HepG2 (cell line): ENCODE data around the gene SWSAP1. TPM values are rescaled to one million over a fixed set of nuclear protein-coding genes. Genes with fewer than 3 reads are reported as not detected.
A peak's percentile ranks its signal among the peaks of the same experiment; 100 is the strongest.

Source experiments
- AKNA ChIP-seq: sonication (generic); formaldehyde crosslinking; IDR thresholded peaks from 2 replicates; pipeline ENCODE4 v1.4.0; 2020; ENCODE audit warnings: missing genetic modification reagents, borderline replicate concordance
- FOXA1 ChIP-seq, 2 experiments: fragments of 450-650 bp in 1 of 2; sonication (generic) in 1 of 2; formaldehyde crosslinking in 1 of 2; IDR thresholded peaks; 2 replicates each; pipeline versions ENCODE4 v1.4.0 to v1.6.1; 2016 to 2020; ENCODE audit warnings: missing genetic modification reagents in 1 of 2
- JUND ChIP-seq: sonication (generic); formaldehyde crosslinking; IDR thresholded peaks from 2 replicates; pipeline ENCODE4 v1.8.0; 2022; ENCODE audit warnings: mild to moderate bottlenecking, missing genetic modification reagents
- KAT7 ChIP-seq: IDR thresholded peaks from 2 replicates; pipeline ENCODE4 v1.6.1; 2018; ENCODE audit warnings: borderline replicate concordance, missing compliant biosample characterization
- KLF11 ChIP-seq: IDR thresholded peaks from 2 replicates; pipeline ENCODE4 v1.6.1; 2016; ENCODE audit warnings: missing compliant biosample characterization
- NCOA1 ChIP-seq: sonication (generic); formaldehyde crosslinking; IDR thresholded peaks from 2 replicates; pipeline ENCODE4 v1.9.0; 2021; ENCODE audit warnings: missing genetic modification reagents
- NCOR1 ChIP-seq: fragments of 200-600 bp; sonication (generic); IDR thresholded peaks from 2 replicates; pipeline ENCODE4 v1.7.0; 2017; ENCODE audit warnings: antibody characterized with exemption, low read length, borderline replicate concordance
- ZEB1 ChIP-seq: IDR thresholded peaks from 2 replicates; pipeline ENCODE4 v1.6.1; 2012; ENCODE audit warnings: mild to moderate bottlenecking, low read depth, inconsistent platforms; ENCODE audit not compliant: insufficient replicate concordance
- ZNF225 ChIP-seq: sonication (generic); formaldehyde crosslinking; IDR thresholded peaks from 2 replicates; pipeline ENCODE4 v1.4.0; 2020; ENCODE audit warnings: mild to moderate bottlenecking, missing genetic modification reagents
- ZNF280B ChIP-seq: sonication (generic); formaldehyde crosslinking; IDR thresholded peaks from 2 replicates; pipeline ENCODE4 v1.5.0; 2020; ENCODE audit warnings: missing genetic modification reagents, mild to moderate bottlenecking, borderline replicate concordance
- ZNF460 ChIP-seq: sonication (generic); formaldehyde crosslinking; IDR thresholded peaks from 2 replicates; pipeline ENCODE4 v1.5.1; 2020; ENCODE audit warnings: missing genetic modification reagents, mild to moderate bottlenecking, borderline replicate concordance
- ZNF468 ChIP-seq: sonication (generic); formaldehyde crosslinking; IDR thresholded peaks from 2 replicates; pipeline ENCODE4 v1.8.0; 2022; ENCODE audit warnings: mild to moderate bottlenecking, moderate library complexity, missing genetic modification reagents
- ZNF75D ChIP-seq: sonication (generic); formaldehyde crosslinking; IDR thresholded peaks from 2 replicates; pipeline ENCODE4 v1.8.1; 2023; ENCODE audit warnings: missing genetic modification reagents, mild to moderate bottlenecking, borderline replicate concordance
- polyA plus RNA-seq, 8 experiments: library from polyadenylated mRNA; depleted of rRNA in 3 of 8; stranded (reverse) in 7 of 8; unstranded in 1 of 8; fragments of >200 nt; fragmentation: Illumina TruSeq in 4 of 8; extraction: Trizol in 4 of 8; gene quantifications; 2 replicates each; pipeline versions ENCODE4 v1.2.1 to v1.2.3, GENCODE V29; 2011 to 2016; ENCODE audit warnings: low read depth in 4 of 8, missing spikeins in 1 of 8, mixed read lengths in 1 of 8; ENCODE audit not compliant: insufficient read depth in 1 of 8
- total RNA-seq, 5 experiments: library from RNA; depleted of rRNA; stranded (reverse); fragments of >200 nt; fragmentation: Illumina TruSeq; extraction: Trizol; gene quantifications; 2 replicates each; pipeline ENCODE4 v1.2.3, GENCODE V29; 2016; ENCODE audit warnings: low read depth in 1 of 5
- TF ChIP-seq, protein P1 (sequence below): sonication (generic); formaldehyde crosslinking; IDR thresholded peaks from 2 replicates; pipeline ENCODE4 v1.4.0; 2020; ENCODE audit warnings: missing genetic modification reagents, low read depth, mild to moderate bottlenecking, borderline replicate concordance
- TF ChIP-seq, protein P2 (sequence below): sonication (generic); formaldehyde crosslinking; IDR thresholded peaks from 2 replicates; pipeline ENCODE4 v1.9.0; 2021; ENCODE audit warnings: missing genetic modification reagents, borderline replicate concordance
- TF ChIP-seq, protein P3 (sequence below): IDR thresholded peaks from 2 replicates; pipeline ENCODE4 v1.6.1; 2016; ENCODE audit warnings: low read depth, control low read depth

The SWSAP1 gene
- total and polyA plus RNA-seq, 2 of the 13 experiments (the other 11 are each of a cell fraction or from before 2014, with no cell fraction given) = 2.7 to 3.3 TPM

- TF ChIP-seq, protein P1, sequence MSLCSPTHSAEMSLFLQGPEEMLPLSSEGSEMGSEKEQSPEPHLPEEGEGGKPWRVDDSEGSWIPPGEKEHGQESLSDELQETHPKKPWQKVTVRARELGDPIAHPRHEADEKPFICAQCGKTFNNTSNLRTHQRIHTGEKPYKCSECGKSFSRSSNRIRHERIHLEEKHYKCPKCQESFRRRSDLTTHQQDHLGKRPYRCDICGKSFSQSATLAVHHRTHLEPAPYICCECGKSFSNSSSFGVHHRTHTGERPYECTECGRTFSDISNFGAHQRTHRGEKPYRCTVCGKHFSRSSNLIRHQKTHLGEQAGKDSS = peak; percentile 48; the same call in 1 of the 2 replicates
- no peak for TF ChIP-seq NCOA1 (CRISPR knock-in tag)
- TF ChIP-seq ZNF280B = no peak
- TF ChIP-seq ZNF468 (CRISPR knock-in tag) = no peak
- no peak for TF ChIP-seq ZNF460 (CRISPR knock-in tag)
- TF ChIP-seq, protein P2, sequence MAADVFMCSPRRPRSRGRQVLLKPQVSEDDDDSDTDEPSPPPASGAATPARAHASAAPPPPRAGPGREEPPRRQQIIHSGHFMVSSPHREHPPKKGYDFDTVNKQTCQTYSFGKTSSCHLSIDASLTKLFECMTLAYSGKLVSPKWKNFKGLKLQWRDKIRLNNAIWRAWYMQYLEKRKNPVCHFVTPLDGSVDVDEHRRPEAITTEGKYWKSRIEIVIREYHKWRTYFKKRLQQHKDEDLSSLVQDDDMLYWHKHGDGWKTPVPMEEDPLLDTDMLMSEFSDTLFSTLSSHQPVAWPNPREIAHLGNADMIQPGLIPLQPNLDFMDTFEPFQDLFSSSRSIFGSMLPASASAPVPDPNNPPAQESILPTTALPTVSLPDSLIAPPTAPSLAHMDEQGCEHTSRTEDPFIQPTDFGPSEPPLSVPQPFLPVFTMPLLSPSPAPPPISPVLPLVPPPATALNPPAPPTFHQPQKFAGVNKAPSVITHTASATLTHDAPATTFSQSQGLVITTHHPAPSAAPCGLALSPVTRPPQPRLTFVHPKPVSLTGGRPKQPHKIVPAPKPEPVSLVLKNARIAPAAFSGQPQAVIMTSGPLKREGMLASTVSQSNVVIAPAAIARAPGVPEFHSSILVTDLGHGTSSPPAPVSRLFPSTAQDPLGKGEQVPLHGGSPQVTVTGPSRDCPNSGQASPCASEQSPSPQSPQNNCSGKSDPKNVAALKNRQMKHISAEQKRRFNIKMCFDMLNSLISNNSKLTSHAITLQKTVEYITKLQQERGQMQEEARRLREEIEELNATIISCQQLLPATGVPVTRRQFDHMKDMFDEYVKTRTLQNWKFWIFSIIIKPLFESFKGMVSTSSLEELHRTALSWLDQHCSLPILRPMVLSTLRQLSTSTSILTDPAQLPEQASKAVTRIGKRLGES (CRISPR knock-in tag) = no peak
- TF ChIP-seq KAT7 (CRISPR knock-in tag) = no peak
- no peak for TF ChIP-seq ZEB1
- TF ChIP-seq ZNF225 (CRISPR knock-in tag) = 0 out of 2 replicates have a peak, but pooled peaks have one; percentile 30
- TF ChIP-seq NCOR1 = no peak
- TF ChIP-seq FOXA1 (IDR thresholded peaks at IDR 0.05) = no peak
- peak; percentile 57 for TF ChIP-seq FOXA1 (CRISPR knock-in tag; IDR thresholded peaks at IDR 0.05)
- TF ChIP-seq JUND (CRISPR knock-in tag) = no peak
- TF ChIP-seq, protein P3, sequence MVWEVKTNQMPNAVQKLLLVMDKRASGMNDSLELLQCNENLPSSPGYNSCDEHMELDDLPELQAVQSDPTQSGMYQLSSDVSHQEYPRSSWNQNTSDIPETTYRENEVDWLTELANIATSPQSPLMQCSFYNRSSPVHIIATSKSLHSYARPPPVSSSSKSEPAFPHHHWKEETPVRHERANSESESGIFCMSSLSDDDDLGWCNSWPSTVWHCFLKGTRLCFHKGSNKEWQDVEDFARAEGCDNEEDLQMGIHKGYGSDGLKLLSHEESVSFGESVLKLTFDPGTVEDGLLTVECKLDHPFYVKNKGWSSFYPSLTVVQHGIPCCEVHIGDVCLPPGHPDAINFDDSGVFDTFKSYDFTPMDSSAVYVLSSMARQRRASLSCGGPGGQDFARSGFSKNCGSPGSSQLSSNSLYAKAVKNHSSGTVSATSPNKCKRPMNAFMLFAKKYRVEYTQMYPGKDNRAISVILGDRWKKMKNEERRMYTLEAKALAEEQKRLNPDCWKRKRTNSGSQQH (CRISPR knock-in tag) = no peak
- no peak for TF ChIP-seq KLF11
- no peak for TF ChIP-seq ZNF75D (CRISPR knock-in tag)
- TF ChIP-seq AKNA = no peak
These were observed 8.6 kb downstream of the SWSAP1 start (continued) for GRCh38 chr19:11382898-11383705.
